NB4 (cell line): ENCODE results near the gene ALPK1.

Experiments
- DNase-seq: peaks from one replicate; pipeline ENCODE4 v3.0.0; 2010; ENCODE audit warnings: low read depth
- H3K4me3 ChIP-seq: one replicate; pipeline ENCODE4 v1.5.1; 2011; ENCODE audit warnings: mild to moderate bottlenecking, low read depth, low read length, moderate library complexity
- CTCF ChIP-seq: IDR thresholded peaks from one replicate; pipeline ENCODE4 v1.5.1; 2012; ENCODE audit warnings: low read depth, low read length
- MYC ChIP-seq: IDR thresholded peaks from 2 replicates; pipeline ENCODE4 v1.6.1; 2011; ENCODE audit warnings: low read depth, low read length
- POLR2A ChIP-seq: IDR thresholded peaks from 2 replicates; pipeline ENCODE4 v1.6.1; 2011; ENCODE audit warnings: mild to moderate bottlenecking; ENCODE audit not compliant: insufficient read length; ENCODE audit errors: extremely low read depth
- TF ChIP-seq, protein P1 (sequence below): IDR thresholded peaks from 2 replicates; pipeline ENCODE4 v1.6.1; 2011; ENCODE audit warnings: low read depth, low read length

ALPK1 gene

DNA sequence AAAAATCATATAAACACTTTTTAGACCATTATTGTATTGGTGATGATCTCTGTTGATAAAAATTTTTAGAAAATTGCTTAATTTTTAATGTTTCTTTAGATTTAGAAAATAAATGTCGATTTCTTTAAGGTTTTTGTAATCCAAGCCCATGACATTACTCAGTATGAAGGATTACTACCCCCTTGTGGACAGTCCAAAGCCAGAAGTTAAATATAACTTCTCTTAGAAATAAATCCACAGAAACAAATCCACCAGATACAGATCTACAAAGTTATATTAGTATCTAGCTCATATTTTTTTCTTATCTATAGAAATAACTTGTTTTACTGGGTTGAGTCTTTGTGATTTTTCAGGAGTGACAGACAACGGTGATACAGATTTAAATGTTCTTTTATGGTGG, 30.3 kb upstream of the ALPK1 start:
- TF ChIP-seq CTCF (no peak), MYC (no peak), POLR2A (no peak)
- TF ChIP-seq, protein P1, sequence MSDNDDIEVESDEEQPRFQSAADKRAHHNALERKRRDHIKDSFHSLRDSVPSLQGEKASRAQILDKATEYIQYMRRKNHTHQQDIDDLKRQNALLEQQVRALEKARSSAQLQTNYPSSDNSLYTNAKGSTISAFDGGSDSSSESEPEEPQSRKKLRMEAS = no peak
- DNase-seq = peak; percentile 38
- H3K4me3 ChIP-seq = no peak overlapping the region

DNA sequence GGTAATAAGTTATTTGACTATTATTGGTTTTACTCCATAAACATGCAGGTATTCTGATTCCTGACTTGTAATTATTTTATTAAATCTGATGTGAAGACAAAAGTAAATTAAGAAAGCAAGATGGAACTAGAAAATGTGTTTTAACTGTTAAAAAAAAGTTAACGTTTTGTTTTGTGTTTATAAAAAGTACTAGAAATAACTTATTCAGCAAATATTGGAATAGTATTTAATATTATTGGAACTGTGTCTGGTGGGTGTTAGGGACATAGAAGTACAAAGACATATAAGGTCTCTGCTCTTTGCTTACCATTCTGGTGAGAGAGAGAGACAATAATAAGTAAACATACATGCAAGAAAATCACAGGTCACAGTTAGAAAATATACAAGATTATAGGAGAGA, 27.1 kb upstream of the ALPK1 start:
- TF ChIP-seq CTCF = no peak
- no peak for TF ChIP-seq POLR2A
- no peak for TF ChIP-seq MYC
- TF ChIP-seq, protein P1 = no peak
- no peak overlapping the region for H3K4me3 ChIP-seq
- no peak for DNase-seq

DNA sequence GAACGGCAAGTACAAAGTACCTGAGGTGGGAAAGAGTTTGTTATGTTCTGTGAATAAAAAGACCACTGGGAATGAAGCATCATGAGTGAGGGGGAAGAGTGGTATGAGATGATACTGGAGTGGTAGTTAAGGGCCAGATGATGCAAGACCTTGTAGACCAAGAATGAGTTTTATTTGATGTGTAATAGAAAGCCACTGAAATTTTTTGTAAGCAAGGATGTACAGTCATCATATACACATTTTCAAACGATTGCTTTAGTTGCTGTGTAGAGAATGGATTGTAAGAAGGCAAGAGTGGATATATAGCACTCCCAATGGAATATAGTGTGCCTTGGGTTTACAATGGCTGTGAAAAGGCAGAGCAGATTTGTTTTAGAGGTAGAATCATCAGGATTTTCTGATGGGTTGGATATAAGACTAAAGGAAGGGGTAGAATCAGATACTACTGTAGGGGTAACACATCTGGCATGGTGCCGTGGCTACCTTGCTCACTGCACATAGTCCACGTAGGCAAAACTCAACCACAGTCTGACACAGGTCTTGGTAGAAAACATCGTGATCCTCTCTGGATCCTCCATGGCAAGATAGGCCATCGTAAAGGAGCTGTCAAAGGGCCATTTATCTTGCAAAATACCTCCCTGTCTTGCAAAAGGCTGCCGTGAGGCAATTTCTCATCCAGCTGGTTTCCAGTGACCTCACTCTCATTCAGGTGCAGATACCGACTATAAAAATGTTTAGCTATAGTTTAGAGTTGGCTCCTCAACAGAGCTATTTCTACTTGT, 26.3 kb upstream of the ALPK1 start:
- TF ChIP-seq POLR2A (no peak), MYC (no peak), CTCF (no peak)
- TF ChIP-seq, protein P1 = no peak
- peak; percentile 32 for DNase-seq
- H3K4me3 ChIP-seq = no peak overlapping the region

- DNase-seq = no peak
- no peak overlapping the region for H3K4me3 ChIP-seq
- TF ChIP-seq, protein P1 = no peak
- TF ChIP-seq POLR2A (no peak), CTCF (no peak), MYC (no peak)
Measured at GRCh38 chr4:112272292-112272691, 24.9 kb upstream of the ALPK1 start.

DNA sequence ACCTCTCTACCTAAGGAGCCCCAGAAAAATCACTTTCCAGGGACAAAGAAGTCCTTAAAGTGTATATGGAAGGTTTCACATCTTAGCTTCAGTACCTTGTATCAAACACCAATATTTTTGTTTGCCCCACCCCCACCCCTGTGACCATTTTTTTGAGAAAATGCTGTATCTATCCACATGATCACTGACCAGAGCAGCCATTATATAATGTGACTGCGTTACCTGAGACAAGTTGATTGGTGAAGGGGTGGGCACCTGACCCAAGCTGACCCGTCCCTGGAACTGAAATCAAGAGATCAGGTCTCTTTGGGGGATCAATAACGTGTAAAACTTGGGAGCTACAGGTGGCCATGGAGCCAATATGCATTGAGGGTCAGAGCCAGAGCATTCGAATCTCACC, 22.2 kb upstream of the ALPK1 start:
- no peak for DNase-seq
- no peak for TF ChIP-seq MYC
- TF ChIP-seq, protein P1 = no peak
- no peak for TF ChIP-seq CTCF
- TF ChIP-seq POLR2A = no peak
- no peak overlapping the region for H3K4me3 ChIP-seq

- no peak overlapping the region for H3K4me3 ChIP-seq
- DNase-seq = no peak
- no peak for TF ChIP-seq CTCF
- no peak for TF ChIP-seq MYC
- TF ChIP-seq POLR2A = no peak
- TF ChIP-seq, protein P1 = no peak
Measured at GRCh38 chr4:112276113-112276512, 21.1 kb upstream of the ALPK1 start.
